Nephron (organoid): ENCODE measurements around the gene HYPK.

Experiments used
- H3K27ac Mint-ChIP-seq, 3 experiments: 2 replicates each; pipeline ENCODE4 v1.8.0; 2020; ENCODE audit warnings: mixed read lengths in 3 of 3, mild to moderate bottlenecking in 2 of 3, moderate library complexity in 1 of 3
- H3K27me3 Mint-ChIP-seq: 2 replicates; pipeline ENCODE4 v1.8.0; 2021; ENCODE audit warnings: low read depth, mild to moderate bottlenecking, moderate library complexity, mixed read lengths
- H3K36me3 Mint-ChIP-seq: 2 replicates; pipeline ENCODE4 v1.8.0; 2020; ENCODE audit warnings: low read depth, mixed read lengths
- H3K4me1 Mint-ChIP-seq: 2 replicates; pipeline ENCODE4 v1.8.0; 2020; ENCODE audit warnings: mixed read lengths
- H3K4me3 Mint-ChIP-seq, 3 experiments: 2 replicates each; pipeline ENCODE4 v1.8.0; 2020; ENCODE audit warnings: mild to moderate bottlenecking in 3 of 3, mixed read lengths in 3 of 3, moderate library complexity in 2 of 3
- H3K9me3 Mint-ChIP-seq: 2 replicates; pipeline ENCODE4 v1.8.0; 2020; ENCODE audit warnings: mixed read lengths
- CTCF ChIP-seq, 3 experiments: fragments of 200-600 bp; sonication (generic); IDR thresholded peaks; one replicate each; pipeline ENCODE4 v1.5.0; 2021; ENCODE audit warnings: antibody characterized with exemption in 3 of 3; ENCODE audit not compliant: unreplicated experiment in 3 of 3

The HYPK gene

GRCh38 chr15:43852607-43853006 is 52.2 kb downstream of the HYPK start:
- Mint-ChIP-seq H3K4me1 (no peaks in the 10 kb centered on the region), H3K4me3 (no peak overlapping the region), H3K27ac (no peak overlapping the region), H3K9me3 (no peaks in the 10 kb centered on the region), H3K36me3 (peaks cover 12% of the 10 kb centered on the region), H3K27me3 (no peaks in the 10 kb centered on the region)
- no peak for TF ChIP-seq CTCF (IDR thresholded peaks at IDR 0.05; ENCODE audit: unreplicated experiment in 3 of 3)
